ENCODE data around the gene NPRL2.

DNA sequence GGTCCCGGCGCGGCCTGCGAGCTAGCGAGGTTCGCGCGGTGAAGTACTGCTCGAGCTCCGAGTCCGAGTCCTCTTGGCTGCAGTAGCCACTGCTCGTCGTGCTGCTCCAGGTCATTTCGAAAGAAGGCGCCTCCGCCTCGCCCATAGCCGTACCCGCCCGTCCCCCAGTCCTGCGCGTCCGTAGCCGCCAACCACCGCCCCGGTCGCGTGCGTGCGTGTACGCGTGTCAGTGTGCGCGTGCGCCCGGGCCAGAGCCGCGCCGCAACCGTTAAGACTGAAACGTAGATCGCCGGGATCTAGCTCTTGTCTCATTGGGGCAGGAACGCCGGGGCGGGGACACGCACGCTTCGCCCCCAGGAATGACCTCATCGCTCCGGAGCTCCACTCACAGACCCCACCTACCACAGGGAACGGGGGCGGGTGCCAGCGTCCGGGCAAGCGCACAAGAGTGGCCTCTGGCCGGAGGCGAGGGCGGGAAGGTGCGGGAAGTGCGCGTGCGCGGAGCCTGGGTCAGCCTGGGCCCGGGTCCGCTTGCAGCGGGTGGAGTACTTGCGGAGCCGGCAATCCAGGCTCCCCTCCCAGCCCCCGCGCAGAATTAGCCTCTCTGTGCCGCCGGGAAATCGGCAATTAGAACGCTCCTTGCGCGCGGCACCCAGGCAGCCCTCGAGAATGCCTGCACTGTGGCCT is 13.3 kb downstream of the NPRL2 start:
- TF ChIP-seq POLR2AphosphoS5 (IDR thresholded peaks at IDR 0.05; ENCODE audit: low read depth, low read length) (peak; percentile 84), FOXP2 (optimal IDR thresholded peaks at IDR 0.05; ENCODE audit: borderline replicate concordance, extremely low read depth, extremely low read length, insufficient read depth) (no peak), TAF1 (IDR thresholded peaks at IDR 0.05; ENCODE audit: borderline replicate concordance, insufficient read depth, low read length) (no peak), SIN3A (IDR thresholded peaks at IDR 0.05; ENCODE audit: borderline replicate concordance, insufficient read depth, low read length) (no peak)
- TF ChIP-seq, protein P1, sequence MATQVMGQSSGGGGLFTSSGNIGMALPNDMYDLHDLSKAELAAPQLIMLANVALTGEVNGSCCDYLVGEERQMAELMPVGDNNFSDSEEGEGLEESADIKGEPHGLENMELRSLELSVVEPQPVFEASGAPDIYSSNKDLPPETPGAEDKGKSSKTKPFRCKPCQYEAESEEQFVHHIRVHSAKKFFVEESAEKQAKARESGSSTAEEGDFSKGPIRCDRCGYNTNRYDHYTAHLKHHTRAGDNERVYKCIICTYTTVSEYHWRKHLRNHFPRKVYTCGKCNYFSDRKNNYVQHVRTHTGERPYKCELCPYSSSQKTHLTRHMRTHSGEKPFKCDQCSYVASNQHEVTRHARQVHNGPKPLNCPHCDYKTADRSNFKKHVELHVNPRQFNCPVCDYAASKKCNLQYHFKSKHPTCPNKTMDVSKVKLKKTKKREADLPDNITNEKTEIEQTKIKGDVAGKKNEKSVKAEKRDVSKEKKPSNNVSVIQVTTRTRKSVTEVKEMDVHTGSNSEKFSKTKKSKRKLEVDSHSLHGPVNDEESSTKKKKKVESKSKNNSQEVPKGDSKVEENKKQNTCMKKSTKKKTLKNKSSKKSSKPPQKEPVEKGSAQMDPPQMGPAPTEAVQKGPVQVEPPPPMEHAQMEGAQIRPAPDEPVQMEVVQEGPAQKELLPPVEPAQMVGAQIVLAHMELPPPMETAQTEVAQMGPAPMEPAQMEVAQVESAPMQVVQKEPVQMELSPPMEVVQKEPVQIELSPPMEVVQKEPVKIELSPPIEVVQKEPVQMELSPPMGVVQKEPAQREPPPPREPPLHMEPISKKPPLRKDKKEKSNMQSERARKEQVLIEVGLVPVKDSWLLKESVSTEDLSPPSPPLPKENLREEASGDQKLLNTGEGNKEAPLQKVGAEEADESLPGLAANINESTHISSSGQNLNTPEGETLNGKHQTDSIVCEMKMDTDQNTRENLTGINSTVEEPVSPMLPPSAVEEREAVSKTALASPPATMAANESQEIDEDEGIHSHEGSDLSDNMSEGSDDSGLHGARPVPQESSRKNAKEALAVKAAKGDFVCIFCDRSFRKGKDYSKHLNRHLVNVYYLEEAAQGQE (IDR thresholded peaks at IDR 0.05; ENCODE audit: insufficient read depth in 1 of 2, low read depth in 2 of 2, low read length in 2 of 2) = no peak; a peak in 1 of 4 replicates

Measured in PFSK-1 (cell line).